Right lobe of liver (tissue), 4 donors: ENCODE results near the gene LTBP1.

Experiments
- CTCF ChIP-seq, 4 donors: fragments of 200-600 bp in 3 of 4; fragments of 450-650 bp in 1 of 4; IDR thresholded peaks; one replicate each; pipeline versions ENCODE4 v1.5.1 to v1.8.0; 2016 to 2022; ENCODE audit warnings: antibody characterized with exemption in 4 of 4, mild to moderate bottlenecking in 2 of 4
- POLR2A ChIP-seq: fragments of 450-650 bp; IDR thresholded peaks from one replicate; pipeline ENCODE4 v1.6.1; 2017; ENCODE audit warnings: antibody characterized with exemption, mild to moderate bottlenecking
- donor health status: DM: no; HTN: no; CAD: no.
- donor health status: DM: no; HTN: no; CAD: no.
- donor health status: DM: no; HTN: yes; CAD: no.

- TF ChIP-seq CTCF (IDR thresholded peaks at IDR 0.05) (no peak), POLR2A (no peak)
Observed at GRCh38 chr2:33444967-33445366, 498.2 kb downstream of the LTBP1 start.
